H1 (cell line): ENCODE measurements around the gene MYO15B.

Source experiments
- CBX8 ChIP-seq: fragments of 300-800, 300-1000 bp; sonication (generic); IDR thresholded peaks from 2 replicates; pipeline ENCODE4 v1.7.1; 2016; ENCODE audit warnings: low read depth, low read length, borderline replicate concordance
- CREB1 ChIP-seq: IDR thresholded peaks from 2 replicates; pipeline ENCODE4 v1.6.1; 2012; ENCODE audit warnings: inconsistent platforms
- POU5F1 ChIP-seq: IDR thresholded peaks from 2 replicates; pipeline ENCODE4 v1.6.1; 2011; ENCODE audit warnings: low read depth, mild to moderate bottlenecking, low read length, moderate library complexity
- YY1 ChIP-seq: IDR thresholded peaks from 2 replicates; pipeline ENCODE4 v1.6.1; 2011; ENCODE audit warnings: low read depth, mild to moderate bottlenecking, low read length
- ZNF274 ChIP-seq: IDR thresholded peaks from 2 replicates; pipeline ENCODE4 v1.7.0; 2012; ENCODE audit warnings: low read length, borderline replicate concordance; ENCODE audit errors: extremely low read depth
- TF ChIP-seq, protein P1 (sequence below), 3 experiments: IDR thresholded peaks; 1 replicate in 2 of 3; 2 replicates in 1 of 3; pipeline versions ENCODE4 v1.5.1 to v1.6.1; 2011; ENCODE audit warnings: low read length in 3 of 3, mild to moderate bottlenecking in 3 of 3, inconsistent platforms in 2 of 3, low read depth in 1 of 3, moderate library complexity in 1 of 3; ENCODE audit not compliant: insufficient read depth in 1 of 3; ENCODE audit errors: control extremely low read depth in 1 of 3
- TF ChIP-seq, protein P2 (sequence below): IDR thresholded peaks from 2 replicates; pipeline ENCODE4 v1.6.1; 2011; ENCODE audit warnings: low read length, improper control_type of control experiment

DNA sequence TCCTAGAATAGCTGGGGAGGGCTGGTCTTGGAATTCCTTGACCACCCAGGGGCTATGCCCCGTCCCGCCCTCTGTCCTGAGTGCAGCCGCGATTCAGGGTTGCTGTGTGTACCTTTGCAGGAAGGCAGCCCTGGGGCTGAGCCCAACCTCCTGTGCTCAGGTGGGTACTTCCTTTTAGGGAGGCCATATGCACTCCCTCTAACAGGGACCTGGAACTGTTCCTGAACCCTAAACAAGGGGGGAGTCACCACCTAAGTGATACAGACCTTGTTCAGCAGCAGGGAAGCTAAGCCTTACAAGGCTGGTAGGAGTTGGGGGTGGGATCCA, 37.5 kb upstream of the MYO15B start:
- TF ChIP-seq, protein P1, sequence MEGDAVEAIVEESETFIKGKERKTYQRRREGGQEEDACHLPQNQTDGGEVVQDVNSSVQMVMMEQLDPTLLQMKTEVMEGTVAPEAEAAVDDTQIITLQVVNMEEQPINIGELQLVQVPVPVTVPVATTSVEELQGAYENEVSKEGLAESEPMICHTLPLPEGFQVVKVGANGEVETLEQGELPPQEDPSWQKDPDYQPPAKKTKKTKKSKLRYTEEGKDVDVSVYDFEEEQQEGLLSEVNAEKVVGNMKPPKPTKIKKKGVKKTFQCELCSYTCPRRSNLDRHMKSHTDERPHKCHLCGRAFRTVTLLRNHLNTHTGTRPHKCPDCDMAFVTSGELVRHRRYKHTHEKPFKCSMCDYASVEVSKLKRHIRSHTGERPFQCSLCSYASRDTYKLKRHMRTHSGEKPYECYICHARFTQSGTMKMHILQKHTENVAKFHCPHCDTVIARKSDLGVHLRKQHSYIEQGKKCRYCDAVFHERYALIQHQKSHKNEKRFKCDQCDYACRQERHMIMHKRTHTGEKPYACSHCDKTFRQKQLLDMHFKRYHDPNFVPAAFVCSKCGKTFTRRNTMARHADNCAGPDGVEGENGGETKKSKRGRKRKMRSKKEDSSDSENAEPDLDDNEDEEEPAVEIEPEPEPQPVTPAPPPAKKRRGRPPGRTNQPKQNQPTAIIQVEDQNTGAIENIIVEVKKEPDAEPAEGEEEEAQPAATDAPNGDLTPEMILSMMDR (IDR thresholded peaks at IDR 0.05; ENCODE audit: control extremely low read depth in 1 of 3, insufficient read depth in 1 of 3, low read depth in 1 of 3, low read length in 3 of 3), result no peak
- TF ChIP-seq CBX8 (no peak), YY1 (no peak), POU5F1 (no peak), ZNF274 (no peak), CREB1 (no peak)
- TF ChIP-seq, protein P2, sequence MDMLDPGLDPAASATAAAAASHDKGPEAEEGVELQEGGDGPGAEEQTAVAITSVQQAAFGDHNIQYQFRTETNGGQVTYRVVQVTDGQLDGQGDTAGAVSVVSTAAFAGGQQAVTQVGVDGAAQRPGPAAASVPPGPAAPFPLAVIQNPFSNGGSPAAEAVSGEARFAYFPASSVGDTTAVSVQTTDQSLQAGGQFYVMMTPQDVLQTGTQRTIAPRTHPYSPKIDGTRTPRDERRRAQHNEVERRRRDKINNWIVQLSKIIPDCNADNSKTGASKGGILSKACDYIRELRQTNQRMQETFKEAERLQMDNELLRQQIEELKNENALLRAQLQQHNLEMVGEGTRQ, result no peak
